ENCODE data around the gene PPP1R2B.
"Not testable (repeated sequence)": the region's sequence is repeated elsewhere in the genome, so short reads cannot be mapped to it uniquely, and the experiment has no call there.

Gene PPP1R2B

DNA sequence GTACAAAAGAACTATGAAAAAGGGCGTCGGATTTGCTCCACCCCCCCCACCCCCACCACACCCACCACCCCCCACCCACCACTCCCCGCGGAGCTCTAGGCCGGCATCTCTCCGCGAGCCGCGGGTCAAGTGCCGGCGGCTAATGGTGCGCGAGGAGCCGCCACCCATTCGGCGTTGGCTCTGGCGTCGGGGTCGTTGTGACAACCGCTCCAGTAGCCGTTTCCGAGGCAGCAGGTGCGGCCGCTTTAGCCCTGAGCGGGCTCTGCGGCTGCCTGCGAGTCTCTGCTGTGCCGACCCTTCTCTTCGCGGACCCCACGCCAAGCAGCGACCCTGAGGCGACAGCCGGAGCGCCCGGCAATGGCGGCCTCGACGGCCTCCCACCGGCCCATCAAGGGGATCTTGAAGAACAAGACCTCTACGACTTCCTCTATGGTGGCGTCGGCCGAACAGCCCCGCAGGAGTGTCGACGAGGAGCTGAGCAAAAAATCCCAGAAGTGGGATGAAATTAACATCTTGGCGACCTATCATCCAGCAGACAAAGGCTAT is at the start of gene PPP1R2B:
PPP1R2B (plus strand) TSS at position 90 of the 546 bp plus-strand sequence; CDS start at position 358, 268 bp downstream.
- FAIRE-seq = no peak

DNA sequence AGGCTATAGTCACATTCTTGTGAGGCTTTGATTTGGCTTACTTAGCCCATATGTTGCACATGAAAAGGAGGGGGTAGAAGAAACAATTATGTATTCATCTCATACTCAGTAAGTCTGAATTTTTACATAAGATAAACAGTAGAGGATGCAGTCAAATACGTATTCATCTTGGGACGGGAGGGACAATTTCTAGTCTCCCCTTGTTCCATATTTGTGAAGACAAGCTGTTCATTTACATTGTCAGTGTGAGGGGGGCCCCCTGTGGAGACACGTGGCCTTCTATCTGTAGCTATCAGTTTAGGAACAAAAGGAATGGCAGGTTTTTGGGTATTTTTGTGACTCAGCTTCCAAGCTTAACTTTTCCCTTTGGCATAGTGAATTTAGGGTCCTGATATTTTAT is 49.2 kb upstream of the PPP1R2B start:
- FAIRE-seq = no peak

GRCh38 chr5:156802501-156802900 is 47.6 kb upstream of the PPP1R2B start:
- FAIRE-seq = no peak

DNA sequence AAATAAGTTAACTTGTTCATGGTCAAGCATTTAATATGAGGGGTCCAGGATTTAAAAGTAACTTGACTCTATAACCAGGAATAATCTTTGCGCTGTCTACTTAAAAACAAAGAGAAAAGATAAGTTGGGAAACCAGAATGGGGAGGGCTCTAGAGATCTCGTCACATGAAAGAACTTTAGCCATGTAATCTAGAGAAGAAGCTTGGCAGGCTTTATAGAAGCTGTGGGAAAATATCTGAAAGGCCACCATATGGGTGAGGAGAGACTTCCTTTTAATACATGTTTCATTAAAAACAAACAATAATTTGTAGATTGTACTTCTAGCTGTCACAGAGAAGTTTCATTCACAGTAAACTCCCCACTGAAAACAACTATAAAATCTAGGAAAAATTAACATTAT is 46.7 kb upstream of the PPP1R2B start:
- no peak for FAIRE-seq

DNA sequence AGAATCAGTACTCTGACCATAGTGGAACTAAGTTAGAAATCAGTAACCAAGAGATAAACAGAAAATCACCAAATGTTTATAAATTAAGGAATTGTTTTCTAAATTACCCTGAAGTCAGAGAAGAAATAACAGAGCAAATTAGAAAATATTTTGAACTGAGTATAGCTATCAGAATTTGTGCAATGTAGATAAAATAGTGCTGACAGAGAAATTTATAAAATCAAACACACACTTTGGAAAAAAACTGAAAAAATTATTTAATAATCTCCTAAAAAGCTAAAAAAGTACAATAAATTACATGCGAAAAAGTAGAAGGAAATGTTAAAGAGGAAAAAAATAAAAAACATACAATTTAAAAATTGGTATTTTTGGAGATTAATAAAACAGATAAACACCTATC is 37.1 kb upstream of the PPP1R2B start:
- no peak for FAIRE-seq

DNA sequence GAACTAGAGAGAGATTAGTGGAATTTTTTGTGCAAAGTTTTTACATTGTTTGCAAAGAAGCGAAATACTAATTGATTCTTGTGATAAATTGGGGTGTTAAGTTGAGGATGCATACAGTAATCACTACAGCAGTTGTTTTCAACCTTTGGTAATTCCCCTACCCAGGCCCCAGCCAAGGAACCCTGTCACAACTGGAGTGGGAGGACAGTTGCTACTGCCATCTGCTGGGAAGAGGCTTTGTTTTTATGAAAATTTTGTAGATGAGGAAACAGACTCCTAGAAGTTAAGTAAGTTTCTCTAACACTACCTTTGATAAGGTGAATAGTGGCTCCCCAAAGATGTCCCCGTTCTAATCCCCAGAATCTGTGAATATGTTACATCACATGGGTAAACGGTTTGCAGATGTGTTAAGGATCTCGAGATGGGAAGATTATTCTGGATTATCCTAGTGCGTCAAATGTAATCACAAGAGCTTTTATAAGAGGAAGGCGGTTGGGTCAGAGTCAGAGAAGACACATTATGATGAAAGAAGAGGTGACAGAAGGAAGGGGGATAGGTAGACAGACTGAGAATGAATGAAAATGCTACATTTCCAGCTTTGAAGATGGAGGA is 34.0 kb upstream of the PPP1R2B start:
- FAIRE-seq = no peak

- FAIRE-seq = no peak
These were observed 30.6 kb upstream of the PPP1R2B start for GRCh38 chr5:156819537-156819936.

- FAIRE-seq = no peak
These were observed 30.0 kb upstream of the PPP1R2B start for GRCh38 chr5:156819967-156820581.

DNA sequence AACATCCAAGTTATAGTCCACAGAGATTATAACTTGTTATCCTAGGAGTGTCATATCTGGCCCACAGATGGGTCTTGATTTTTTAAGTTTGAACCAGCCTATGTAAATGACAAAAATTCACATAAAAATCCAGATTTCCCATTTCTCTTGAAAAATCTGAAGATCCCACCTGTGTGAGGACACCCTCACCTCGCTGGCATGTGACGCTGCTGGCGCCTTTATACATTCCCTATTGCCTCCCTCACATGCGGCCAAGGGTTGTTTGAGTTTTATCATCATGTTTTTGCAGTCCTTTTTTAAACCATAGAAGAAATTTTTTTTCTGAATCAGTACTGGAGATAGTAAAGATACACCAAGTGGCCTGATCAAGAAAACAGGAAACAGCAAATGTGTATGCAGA is 25.9 kb upstream of the PPP1R2B start:
- no peak for FAIRE-seq

DNA sequence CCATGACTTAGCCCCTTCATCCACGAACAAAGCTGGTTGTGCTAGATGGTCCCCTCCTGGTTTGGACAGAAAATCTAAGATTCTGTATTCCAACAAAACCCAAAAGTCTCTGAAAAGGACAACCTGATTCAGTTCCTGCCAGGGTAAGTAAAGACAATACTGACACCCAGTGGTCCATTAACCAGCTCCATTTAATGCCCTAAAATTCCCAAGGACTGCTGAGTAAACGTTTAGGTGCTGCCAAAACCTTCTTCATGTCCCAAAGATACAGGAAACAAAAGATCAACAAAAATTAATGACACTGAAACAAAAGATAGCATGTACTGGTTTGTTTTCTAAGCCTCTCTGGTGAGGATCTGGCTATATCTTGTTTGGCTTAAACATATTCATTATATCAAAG is 25.3 kb upstream of the PPP1R2B start:
- no peak for FAIRE-seq

- FAIRE-seq = no peak
These were observed 24.4 kb upstream of the PPP1R2B start for GRCh38 chr5:156825688-156826087.

DNA sequence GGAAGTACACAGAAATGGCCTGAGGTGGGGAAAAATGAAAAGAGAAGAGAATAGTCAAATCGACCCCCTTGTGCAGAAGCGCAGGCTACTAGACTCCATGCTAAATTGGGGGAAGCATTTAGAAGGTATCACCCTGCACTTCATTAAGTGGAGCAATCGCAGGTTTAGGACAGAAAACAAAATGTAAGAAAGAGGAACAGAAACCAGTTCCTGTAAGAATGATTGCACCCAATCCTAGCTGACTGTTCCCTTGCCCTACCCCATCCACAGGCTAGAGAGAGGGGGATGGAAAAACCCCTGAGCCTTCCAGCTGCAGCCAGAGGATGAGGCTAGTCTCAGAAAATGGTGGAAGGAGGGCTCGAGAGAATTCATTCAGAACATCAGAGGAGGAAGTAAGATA is 23.9 kb upstream of the PPP1R2B start:
- no peak for FAIRE-seq

DNA sequence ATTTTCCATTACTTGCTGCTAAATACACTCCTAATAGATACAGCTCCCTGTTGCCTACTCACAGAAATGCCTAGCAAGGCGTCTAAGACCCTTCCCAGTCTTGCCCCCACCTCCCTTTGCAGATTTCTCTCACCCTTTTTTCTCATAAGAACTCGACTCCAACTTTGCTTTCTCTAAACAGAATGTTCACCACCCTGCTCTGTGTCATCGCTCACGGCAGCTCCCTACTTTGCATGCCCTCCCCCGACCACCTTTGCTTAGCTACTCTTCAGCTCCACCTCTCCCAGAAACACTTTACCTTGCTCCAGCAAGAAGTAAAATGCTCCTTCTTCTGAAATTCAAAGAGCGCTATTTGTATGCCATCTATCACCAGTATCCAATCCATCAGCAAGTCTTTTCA is 15.2 kb upstream of the PPP1R2B start:
- no peak for FAIRE-seq

DNA sequence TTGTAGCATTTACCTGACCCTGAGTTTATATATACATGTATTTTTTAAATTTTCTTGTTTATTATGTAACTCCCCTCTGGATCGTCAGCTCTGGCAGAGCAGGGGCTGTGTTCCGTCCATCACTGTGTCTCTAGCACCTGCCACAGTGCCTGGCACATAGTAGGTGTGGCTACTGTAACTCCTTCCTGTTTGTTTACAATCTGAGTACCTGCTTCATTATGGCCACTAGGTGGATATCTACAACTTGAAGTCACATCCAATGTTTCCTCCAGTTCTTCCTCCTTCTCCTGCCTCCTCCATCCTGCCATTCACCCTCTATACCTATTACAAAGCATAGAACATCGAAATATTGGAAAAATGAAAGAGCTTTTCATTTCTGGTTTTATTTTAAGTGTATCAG is 14.2 kb upstream of the PPP1R2B start:
- FAIRE-seq = no peak

- FAIRE-seq = no peak
These were observed 13.2 kb upstream of the PPP1R2B start for GRCh38 chr5:156836846-156837245.

DNA sequence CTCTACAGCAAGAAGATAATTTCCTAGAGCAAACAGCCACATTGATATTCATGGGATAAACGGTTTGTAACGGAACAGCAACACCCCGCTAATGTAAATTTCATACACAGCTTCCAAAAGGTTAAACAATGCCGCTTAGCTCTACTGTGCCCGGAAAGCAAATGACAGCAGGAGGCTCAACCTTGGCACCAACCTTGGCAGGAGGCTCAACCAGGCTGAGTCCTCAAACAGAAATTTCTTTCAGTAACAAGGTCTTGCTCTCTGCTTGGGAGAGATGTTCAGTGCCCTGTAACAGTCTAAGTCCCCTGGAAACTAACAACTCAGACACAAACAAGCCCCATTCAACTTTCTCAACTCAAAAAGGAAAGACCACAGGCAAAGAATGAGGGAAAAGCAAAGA is 11.1 kb upstream of the PPP1R2B start:
- FAIRE-seq = no peak

- no peak for FAIRE-seq
These were observed 8.4 kb upstream of the PPP1R2B start for GRCh38 chr5:156841737-156842136.

- FAIRE-seq = no peak
These were observed 3.2 kb upstream of the PPP1R2B start for GRCh38 chr5:156846914-156847313.

DNA sequence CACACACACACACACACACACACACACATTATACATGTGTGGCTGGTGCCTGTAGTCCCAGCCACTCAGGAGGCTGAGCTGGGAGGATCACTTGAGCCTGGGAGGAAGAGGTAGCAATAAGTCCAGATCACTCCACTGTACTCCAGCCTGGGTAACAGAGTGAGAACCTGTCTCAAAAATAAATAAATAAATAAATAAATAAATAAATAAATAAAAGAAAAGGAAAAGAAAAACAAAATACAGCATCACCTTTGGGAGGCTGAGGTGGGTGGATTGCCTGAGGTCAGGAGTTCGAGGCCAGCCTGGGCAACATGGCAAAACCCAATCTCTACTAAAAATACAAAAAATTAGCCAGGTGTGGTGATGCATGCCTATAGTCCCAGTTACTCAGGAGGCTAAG is 1.6 kb upstream of the PPP1R2B start:
- FAIRE-seq = not testable (repeated sequence)

- no peak for FAIRE-seq
These were observed 1.8 kb downstream of the PPP1R2B start for GRCh38 chr5:156851880-156852279.

GRCh38 chr5:156853055-156853454 is 3.0 kb downstream of the PPP1R2B start:
- not testable (repeated sequence) for FAIRE-seq

- no peak for FAIRE-seq
These were observed 15.3 kb downstream of the PPP1R2B start for GRCh38 chr5:156865427-156865826.

GRCh38 chr5:156870498-156870839 is 20.4 kb downstream of the PPP1R2B start:
- no peak for FAIRE-seq

DNA sequence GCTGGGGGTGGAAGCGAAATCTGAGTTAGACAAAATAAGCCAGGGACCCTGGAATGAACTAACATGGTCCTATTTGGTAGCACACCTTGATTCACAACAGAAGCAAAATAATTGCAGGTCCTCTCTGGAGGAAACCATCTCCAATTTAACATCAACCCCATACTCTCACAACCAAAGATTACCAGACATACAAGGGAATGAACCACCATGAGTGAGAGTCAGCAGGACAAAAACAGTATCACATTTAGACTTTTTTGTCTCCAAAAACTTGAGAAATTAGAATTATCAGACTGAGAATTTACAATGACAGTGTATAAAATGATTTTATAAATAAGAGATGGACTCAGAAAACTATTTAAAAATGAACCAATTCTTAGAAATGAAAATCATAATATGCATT is 21.1 kb downstream of the PPP1R2B start:
- FAIRE-seq = no peak
